Measurements from ENCODE around the gene ARHGAP25. TPM values are rescaled to one million over a fixed set of nuclear protein-coding genes. Genes with fewer than 3 reads are reported as not detected.

Gene ARHGAP25
- total and polyA plus RNA-seq, 2 donors (not counting 3 experiments of a cell fraction or from before 2014, with no cell fraction given), result 0.50 to 2.0 TPM

- Histone ChIP-seq H3K9me3 (replicated peaks; ENCODE audit: control insufficient read depth, insufficient read depth, low read length) (no peaks in the 10 kb centered on the region), H3K27me3 (ENCODE audit: control insufficient read depth in 2 of 2, insufficient read depth in 2 of 2, low read length in 2 of 2) (no peaks in the 10 kb centered on the region), H3K9ac (replicated peaks; ENCODE audit: extremely low read depth, insufficient read depth, low read length) (no peak overlapping the region), H3K4me1 (ENCODE audit: control insufficient read depth, extremely low read depth, insufficient read depth, low read length) (peaks cover 2% of the 10 kb centered on the region), H3K9me1 (replicated peaks; ENCODE audit: control insufficient read depth, extremely low read depth, insufficient read depth, low read length) (no peaks in the 10 kb centered on the region), H3K79me2 (ENCODE audit: control insufficient read depth, insufficient read depth, low read length) (no peaks in the 10 kb centered on the region), H3K36me3 (ENCODE audit: control insufficient read depth in 2 of 2, extremely low read depth in 1 of 2, insufficient read depth in 2 of 2, low read length in 2 of 2) (no peaks in the 10 kb centered on the region), H2AFZ (ENCODE audit: low read depth, low read length) (no peak overlapping the region), H3K27ac (ENCODE audit: insufficient read depth, low read depth, low read length) (no peak overlapping the region), H3K4me2 (ENCODE audit: insufficient read depth, low read length) (no peak overlapping the region), H4K20me1 (replicated peaks; ENCODE audit: control insufficient read depth, extremely low read depth, insufficient read depth, low read length) (no peaks in the 10 kb centered on the region), H3K4me3 (replicated peaks in 1 of 3; ENCODE audit: insufficient read depth in 1 of 3, low read depth in 1 of 3, low read length in 3 of 3) (no peak overlapping the region)
- FAIRE-seq (no peak), DNase-seq (ENCODE audit: low read depth, low spot score) (no peak)
- intact Hi-C loops (cut with micrococcal nuclease) (no loop called here), dilution Hi-C loops (cut with MboI; ENCODE audit: extremely low pct_ligation_motif_present, low sequenced_read_pairs) (no loop called here)
- no TSS peak for BruUV-seq (replicated peaks)
- TF ChIP-seq CTCF (IDR thresholded peaks at IDR 0.05; ENCODE audit: extremely low read depth in 1 of 2, insufficient read depth in 1 of 2, low read depth in 1 of 2, low read length in 2 of 2) (no peak), MYC (IDR thresholded peaks at IDR 0.05; ENCODE audit: low read depth, low read length) (no peak), JUN (IDR thresholded peaks at IDR 0.05; ENCODE audit: borderline replicate concordance, insufficient read depth, insufficient read length, low read depth) (no peak), GATA2 (IDR thresholded peaks at IDR 0.05; ENCODE audit: insufficient read depth, insufficient read length, low read depth, low read length) (no peak), EZH2 (IDR thresholded peaks at IDR 0.05; ENCODE audit: borderline replicate concordance, low read depth, low read length, severe bottlenecking) (no peak), POLR2A (IDR thresholded peaks at IDR 0.05; ENCODE audit: low read depth, low read length) (no peak), POLR2AphosphoS5 (IDR thresholded peaks at IDR 0.05; ENCODE audit: insufficient read depth, low read depth, low read length) (no peak), FOS (IDR thresholded peaks at IDR 0.05; ENCODE audit: borderline replicate concordance, insufficient read depth, low read length) (no peak)
- TF ChIP-seq, protein P1, sequence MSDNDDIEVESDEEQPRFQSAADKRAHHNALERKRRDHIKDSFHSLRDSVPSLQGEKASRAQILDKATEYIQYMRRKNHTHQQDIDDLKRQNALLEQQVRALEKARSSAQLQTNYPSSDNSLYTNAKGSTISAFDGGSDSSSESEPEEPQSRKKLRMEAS (IDR thresholded peaks at IDR 0.05; ENCODE audit: insufficient read depth, insufficient read length), result no peak
- ChIA-PET CTCF (interaction anchor here (0.8 to 1.7 kb wide), 2 partner anchors 16 to 71 kb away, joined by 3 to 6 read pairs; no protein-coding TSS in a partner anchor), POLR2A (no interaction called here)
These were observed 87.7 kb downstream of the ARHGAP25 start for GRCh38 chr2:68822207-68822872.

Data from endothelial cell of umbilical vein (primary cell).